Epithelial cell of prostate (primary cell): Measurements from ENCODE around the gene ZBTB20.

Experiments used
- DNase-seq: peaks from one replicate; pipeline ENCODE4 v3.0.0-alpha.2; 2011; ENCODE audit warnings: low read depth, low spot score
- H3K27ac ChIP-seq: fragments of 450-650 bp; 2 replicates; pipeline ENCODE4 v1.5.1; 2017; ENCODE audit warnings: mild to moderate bottlenecking

The ZBTB20 gene

GRCh38 chr3:114478801-114479200 lies 668.3 kb downstream of the ZBTB20 start:
- no peak for DNase-seq

GRCh38 chr3:114476511-114476910 lies 670.6 kb downstream of the ZBTB20 start:
- no peak for DNase-seq
- H3K27ac ChIP-seq, result no peak overlapping the region

More at GRCh38 chr3:114478801-114479200, 668.3 kb downstream of the ZBTB20 start:
- H3K27ac ChIP-seq, result no peak overlapping the region

GRCh38 chr3:114471478-114471877 lies 675.6 kb downstream of the ZBTB20 start:
- H3K27ac ChIP-seq, result no peak overlapping the region

GRCh38 chr3:114469070-114469469 lies 678.0 kb downstream of the ZBTB20 start:
- H3K27ac ChIP-seq, result no peak overlapping the region
- DNase-seq, result no peak

More at GRCh38 chr3:114471478-114471877, 675.6 kb downstream of the ZBTB20 start:
- DNase-seq, result no peak

GRCh38 chr3:114466816-114467215 lies 680.3 kb downstream of the ZBTB20 start:
- H3K27ac ChIP-seq, result no peak overlapping the region
- no peak for DNase-seq

- no peak overlapping the region for H3K27ac ChIP-seq
- DNase-seq, result no peak
These were observed 680.8 kb downstream of the ZBTB20 start for GRCh38 chr3:114466251-114466650.

- DNase-seq, result no peak
- no peak overlapping the region for H3K27ac ChIP-seq
These were observed 682.5 kb downstream of the ZBTB20 start for GRCh38 chr3:114464548-114464947.

- no peak overlapping the region for H3K27ac ChIP-seq
- no peak for DNase-seq
These were observed 684.3 kb downstream of the ZBTB20 start for GRCh38 chr3:114462750-114463149.

GRCh38 chr3:114460459-114460858 lies 686.6 kb downstream of the ZBTB20 start:
- no peak for DNase-seq
- no peak overlapping the region for H3K27ac ChIP-seq

GRCh38 chr3:114456742-114457141 lies 690.3 kb downstream of the ZBTB20 start:
- no peak overlapping the region for H3K27ac ChIP-seq
- DNase-seq, result no peak

- no peak for DNase-seq
- no peak overlapping the region for H3K27ac ChIP-seq
These were observed 691.7 kb downstream of the ZBTB20 start for GRCh38 chr3:114455432-114455831.

GRCh38 chr3:114454551-114455251 lies 692.4 kb downstream of the ZBTB20 start:
- H3K27ac ChIP-seq, result no peak overlapping the region
- no peak for DNase-seq

GRCh38 chr3:114453361-114453780 lies 693.7 kb downstream of the ZBTB20 start:
- no peak for DNase-seq
- H3K27ac ChIP-seq, result no peak overlapping the region

- no peak for DNase-seq
These were observed 694.2 kb downstream of the ZBTB20 start for GRCh38 chr3:114452937-114453336.

GRCh38 chr3:114452256-114452655 lies 694.8 kb downstream of the ZBTB20 start:
- no peak overlapping the region for H3K27ac ChIP-seq

More at GRCh38 chr3:114452937-114453336, 694.2 kb downstream of the ZBTB20 start:
- no peak overlapping the region for H3K27ac ChIP-seq

GRCh38 chr3:114451561-114452018 lies 695.5 kb downstream of the ZBTB20 start:
- H3K27ac ChIP-seq, result peak overlapping the region; percentile 67

More at GRCh38 chr3:114452256-114452655, 694.8 kb downstream of the ZBTB20 start:
- DNase-seq, result no peak

GRCh38 chr3:114451051-114451451 lies 696.0 kb downstream of the ZBTB20 start:
- no peak for DNase-seq
- H3K27ac ChIP-seq, result peak overlapping the region; percentile 67

More at GRCh38 chr3:114451561-114452018, 695.5 kb downstream of the ZBTB20 start:
- no peak for DNase-seq

GRCh38 chr3:114450008-114450596 lies 697.0 kb downstream of the ZBTB20 start:
- no peak for DNase-seq
- peak overlapping the region; percentile 67 for H3K27ac ChIP-seq

- DNase-seq, result peak; percentile 60
- peak overlapping the region; percentile 67 for H3K27ac ChIP-seq
These were observed 697.6 kb downstream of the ZBTB20 start for GRCh38 chr3:114449271-114450007.

GRCh38 chr3:114447950-114448479 lies 699.1 kb downstream of the ZBTB20 start:
- peak overlapping the region; percentile 67 for H3K27ac ChIP-seq
- no peak for DNase-seq

- H3K27ac ChIP-seq, result peak overlapping the region; percentile 67
- no peak for DNase-seq
These were observed 699.5 kb downstream of the ZBTB20 start for GRCh38 chr3:114447545-114447944.
